CD14-positive monocyte (primary cell): ENCODE data around the gene NHERF1. TPM values are rescaled to one million over a fixed set of nuclear protein-coding genes. Genes with fewer than 3 reads are reported as not detected.

Experiments used
- DNase-seq, 3 donors: peaks; one replicate each; pipeline ENCODE4 v3.0.0-alpha.2; 2011 to 2022
- H2AFZ ChIP-seq: 2 replicates; pipeline ENCODE4 v1.6.0; 2012; ENCODE audit warnings: mild to moderate bottlenecking, low read depth, low read length, inconsistent platforms; ENCODE audit not compliant: insufficient read depth, poor library complexity, severe bottlenecking
- H3K27ac ChIP-seq, 2 donors: 1 replicate in 1 of 2; 2 replicates in 1 of 2; pipeline ENCODE4 v1.5.1; 2012 to 2013; ENCODE audit warnings: low read length in 2 of 2, control low read depth in 1 of 2, inconsistent platforms in 1 of 2, low read depth in 1 of 2, mild to moderate bottlenecking in 1 of 2
- H3K27me3 ChIP-seq, 2 donors: one replicate each; pipeline versions ENCODE4 v1.6.0 to v1.6.1; 2011 to 2013; ENCODE audit warnings: low read length in 2 of 2; ENCODE audit not compliant: control insufficient read depth in 2 of 2, insufficient read depth in 2 of 2
- H3K36me3 ChIP-seq, 2 donors: replicated peaks in 1 of 2; 1 replicate in 1 of 2; 2 replicates in 1 of 2; pipeline versions ENCODE4 v1.5.1 to v1.6.1; 2012 to 2013; ENCODE audit warnings: low read length in 2 of 2, control low read depth in 1 of 2, inconsistent platforms in 1 of 2, mild to moderate bottlenecking in 1 of 2; ENCODE audit not compliant: insufficient read depth in 2 of 2, control insufficient read depth in 1 of 2
- H3K4me1 ChIP-seq, 2 donors: 1 replicate in 1 of 2; 2 replicates in 1 of 2; pipeline versions ENCODE4 v1.5.1 to v1.6.1; 2012 to 2013; ENCODE audit warnings: low read length in 2 of 2, control low read depth in 1 of 2, inconsistent platforms in 1 of 2, mild to moderate bottlenecking in 1 of 2, moderate library complexity in 1 of 2; ENCODE audit not compliant: insufficient read depth in 2 of 2, control insufficient read depth in 1 of 2
- H3K4me2 ChIP-seq: replicated peaks from 2 replicates; pipeline ENCODE3; 2012; ENCODE audit warnings: low read length, moderate library complexity, mild to moderate bottlenecking; ENCODE audit not compliant: poor library complexity, severe bottlenecking; ENCODE audit errors: extremely low read depth
- H3K4me3 ChIP-seq, 3 experiments: fragments of 200-600 bp in 1 of 3; sonication (generic) in 1 of 3; replicated peaks in 1 of 3; 1 replicate in 2 of 3; 2 replicates in 1 of 3; pipeline ENCODE4 v1.5.1; 2011 to 2013; ENCODE audit warnings: low read length in 3 of 3, mild to moderate bottlenecking in 3 of 3, control low read depth in 2 of 3, low read depth in 2 of 3, inconsistent platforms in 1 of 3, moderate library complexity in 1 of 3
- H3K79me2 ChIP-seq: 2 replicates; pipeline ENCODE4 v1.6.0; 2012; ENCODE audit warnings: mild to moderate bottlenecking, control low read depth, inconsistent platforms, low read length, moderate library complexity; ENCODE audit not compliant: insufficient read depth
- H3K9ac ChIP-seq: 2 replicates; pipeline ENCODE4 v1.6.0; 2017; ENCODE audit warnings: low read length, mild to moderate bottlenecking; ENCODE audit not compliant: insufficient read depth, poor library complexity, severe bottlenecking
- H3K9me3 ChIP-seq, 2 donors: replicated peaks in 1 of 2; 1 replicate in 1 of 2; 2 replicates in 1 of 2; pipeline versions ENCODE4 v1.5.1 to v1.6.1; 2012 to 2013; ENCODE audit warnings: low read length in 2 of 2, control low read depth in 1 of 2; ENCODE audit not compliant: control insufficient read depth in 1 of 2, insufficient read depth in 1 of 2
- H4K20me1 ChIP-seq: 2 replicates; pipeline ENCODE4 v1.6.0; 2012; ENCODE audit warnings: mild to moderate bottlenecking, low read length, control low read depth, moderate library complexity; ENCODE audit not compliant: insufficient read depth
- H3K27ac Mint-ChIP-seq, 7 donors: one replicate each; pipeline ENCODE4 v1.8.0; 2020; ENCODE audit warnings: mild to moderate bottlenecking in 7 of 7, mixed read lengths in 7 of 7, moderate library complexity in 6 of 7, inconsistent platforms in 2 of 7
- H3K27me3 Mint-ChIP-seq, 3 donors: one replicate each; pipeline ENCODE4 v1.8.0; 2021 to 2022; ENCODE audit warnings: low read depth in 3 of 3, mild to moderate bottlenecking in 3 of 3, mixed read lengths in 3 of 3, moderate library complexity in 3 of 3, inconsistent platforms in 1 of 3
- H3K36me3 Mint-ChIP-seq, 2 donors: one replicate each; pipeline ENCODE4 v1.8.0; 2020; ENCODE audit warnings: mixed read lengths in 2 of 2, inconsistent platforms in 1 of 2, mild to moderate bottlenecking in 1 of 2
- H3K4me1 Mint-ChIP-seq: one replicate; pipeline ENCODE4 v1.8.0; 2020; ENCODE audit warnings: mild to moderate bottlenecking, mixed read lengths
- H3K4me3 Mint-ChIP-seq, 2 donors: one replicate each; pipeline ENCODE4 v1.8.0; 2020; ENCODE audit warnings: mild to moderate bottlenecking in 2 of 2, mixed read lengths in 2 of 2, moderate library complexity in 1 of 2
- H3K9me3 Mint-ChIP-seq, 7 donors: one replicate each; pipeline ENCODE4 v1.8.0; 2020 to 2022; ENCODE audit warnings: mixed read lengths in 7 of 7, mild to moderate bottlenecking in 6 of 7, moderate library complexity in 6 of 7, inconsistent platforms in 2 of 7
- CTCF ChIP-seq: fragments of 200-600 bp; IDR thresholded peaks from one replicate; pipeline ENCODE4 v1.8.0; 2022; ENCODE audit warnings: antibody characterized with exemption, mild to moderate bottlenecking
- WGBS: methylation state at CpG from one replicate; pipeline ENCODE4 v1.1.5; 2013; ENCODE audit warnings: missing lambda C conversion rate; ENCODE audit not compliant: insufficient coverage; 5-methylcytosine and 5-hydroxymethylcytosine counted together
- intact Hi-C, 2 donors: fragments of 100-400 bp; cut with micrococcal nuclease; formaldehyde crosslinking; loops; one replicate each; pipeline versions ENCODE4 v1.15.0 to v1.15.1; 2023
- polyA plus RNA-seq, 3 donors: library from polyadenylated mRNA; depleted of rRNA in 1 of 3; unstranded in 2 of 3; stranded (reverse) in 1 of 3; fragments of 300-500 nt in 2 of 3; fragments of >200 nt in 1 of 3; fragmentation: Illumina TruSeq in 2 of 3; gene quantifications; 1 replicate in 2 of 3; 2 replicates in 1 of 3; pipeline ENCODE4 v1.2.3, GENCODE V29; 2012 to 2021

NHERF1 gene
- polyA plus RNA-seq, 3 donors = 79.5 to 149 (median 131) TPM

GRCh38 chr17:74770498-74771318, 22.3 kb downstream of the NHERF1 start:
- Mint-ChIP-seq H3K36me3 (peaks cover 70 to 83% of the 10 kb centered on the region in 2 donors), H3K27ac (peak overlapping the region in 4 of 7 donors; percentile 3 to 65 (median 54)), H3K4me3 (no peak overlapping the region), H3K4me1 (peaks cover 29% of the 10 kb centered on the region), H3K27me3 (peaks cover 0 to 2% (median 0%) of the 10 kb centered on the region in 3 donors), H3K9me3 (peaks cover 0 to 1% (median 0%) of the 10 kb centered on the region in 7 donors)
- peaks cover 12 to 19% of the 10 kb centered on the region in 2 donors for H3K4me1 ChIP-seq
- intact Hi-C loops = no loop called here
- no peak overlapping the region for H3K9ac ChIP-seq
- H3K27me3 ChIP-seq = no peaks in the 10 kb centered on the region
- H3K4me3 ChIP-seq = no peak overlapping the region
- WGBS = 59% methylated on average over 14 of the region's 16 CpGs
- H3K79me2 ChIP-seq = peaks cover 26% of the 10 kb centered on the region
- peaks cover 67 to 81% of the 10 kb centered on the region in 2 donors for H3K36me3 ChIP-seq
- H3K4me2 ChIP-seq = no peak overlapping the region
- H4K20me1 ChIP-seq = peaks cover 85% of the 10 kb centered on the region
- TF ChIP-seq CTCF = peak; percentile 82
- DNase-seq = peak in 2 of 3 donors; percentile 51 to 65
- no peaks in the 10 kb centered on the region for H3K9me3 ChIP-seq
- H2AFZ ChIP-seq = no peak overlapping the region
- H3K27ac ChIP-seq = no peak overlapping the region

GRCh38 chr17:74771319-74771914, 23.0 kb downstream of the NHERF1 start:
- no peak overlapping the region for H3K4me2 ChIP-seq
- H3K4me1 ChIP-seq = peaks cover 16 to 24% of the 10 kb centered on the region in 2 donors
- H2AFZ ChIP-seq = no peak overlapping the region
- no peak overlapping the region for H3K9ac ChIP-seq
- H3K36me3 Mint-ChIP-seq = peaks cover 65 to 76% of the 10 kb centered on the region in 2 donors
- peaks cover 33% of the 10 kb centered on the region for H3K79me2 ChIP-seq
- H3K4me1 Mint-ChIP-seq = peaks cover 33% of the 10 kb centered on the region
- peaks cover 0 to 1% (median 0%) of the 10 kb centered on the region in 7 donors for H3K9me3 Mint-ChIP-seq
- 93% methylated on average over 9 of the region's 9 CpGs for WGBS
- intact Hi-C loops = no loop called here
- peak overlapping the region in 3 of 7 donors; percentile 46 to 60 (median 56) for H3K27ac Mint-ChIP-seq
- no peaks in the 10 kb centered on the region for H3K27me3 ChIP-seq
- DNase-seq = no peak
- no peak for TF ChIP-seq CTCF
- H3K4me3 Mint-ChIP-seq = no peak overlapping the region
- H3K36me3 ChIP-seq = peaks cover 66 to 74% of the 10 kb centered on the region in 2 donors
- peaks cover 78% of the 10 kb centered on the region for H4K20me1 ChIP-seq
- no peak overlapping the region for H3K27ac ChIP-seq
- no peak overlapping the region for H3K4me3 ChIP-seq
- no peaks in the 10 kb centered on the region for H3K9me3 ChIP-seq
- H3K27me3 Mint-ChIP-seq = peaks cover 0 to 2% (median 0%) of the 10 kb centered on the region in 3 donors
